ENCODE data around the gene THEM4. TPM values are rescaled to one million over a fixed set of nuclear protein-coding genes. Genes with fewer than 3 reads are reported as not detected.

Gene THEM4
- 8.0 to 10.9 TPM (median 8.8 TPM) in 3 replicates for total RNA-seq (2021)
- Bru-seq, nascent RNA: percentile 71 among the genes with signal in this experiment
- long read RNA-seq, experiment 1, transcript THEM4-202 (7 exons, 1,832 nt): minor isoform, 11 of 40 reads
- long read RNA-seq, experiment 1, transcript THEM4-201 (6 exons, 2,377 nt): major isoform, 14 of 40 reads
- long read RNA-seq, experiment 1, partial matches to known transcripts: 4 of 40 reads
- long read RNA-seq, experiment 1, other reads (novel, unspliced or antisense): 7 of 40 reads
- long read RNA-seq, experiment 2, transcript THEM4-205 (2 exons, 643 nt): major isoform, 5 of 11 reads
- long read RNA-seq, experiment 2, partial matches to known transcripts: 0 of 11 reads
- long read RNA-seq, experiment 2, other reads (novel, unspliced or antisense): 2 of 11 reads
- long read RNA-seq, experiment 3, partial matches to known transcripts: 1 of 3 reads
- long read RNA-seq, experiment 3, other reads (novel, unspliced or antisense): 2 of 3 reads

DNA sequence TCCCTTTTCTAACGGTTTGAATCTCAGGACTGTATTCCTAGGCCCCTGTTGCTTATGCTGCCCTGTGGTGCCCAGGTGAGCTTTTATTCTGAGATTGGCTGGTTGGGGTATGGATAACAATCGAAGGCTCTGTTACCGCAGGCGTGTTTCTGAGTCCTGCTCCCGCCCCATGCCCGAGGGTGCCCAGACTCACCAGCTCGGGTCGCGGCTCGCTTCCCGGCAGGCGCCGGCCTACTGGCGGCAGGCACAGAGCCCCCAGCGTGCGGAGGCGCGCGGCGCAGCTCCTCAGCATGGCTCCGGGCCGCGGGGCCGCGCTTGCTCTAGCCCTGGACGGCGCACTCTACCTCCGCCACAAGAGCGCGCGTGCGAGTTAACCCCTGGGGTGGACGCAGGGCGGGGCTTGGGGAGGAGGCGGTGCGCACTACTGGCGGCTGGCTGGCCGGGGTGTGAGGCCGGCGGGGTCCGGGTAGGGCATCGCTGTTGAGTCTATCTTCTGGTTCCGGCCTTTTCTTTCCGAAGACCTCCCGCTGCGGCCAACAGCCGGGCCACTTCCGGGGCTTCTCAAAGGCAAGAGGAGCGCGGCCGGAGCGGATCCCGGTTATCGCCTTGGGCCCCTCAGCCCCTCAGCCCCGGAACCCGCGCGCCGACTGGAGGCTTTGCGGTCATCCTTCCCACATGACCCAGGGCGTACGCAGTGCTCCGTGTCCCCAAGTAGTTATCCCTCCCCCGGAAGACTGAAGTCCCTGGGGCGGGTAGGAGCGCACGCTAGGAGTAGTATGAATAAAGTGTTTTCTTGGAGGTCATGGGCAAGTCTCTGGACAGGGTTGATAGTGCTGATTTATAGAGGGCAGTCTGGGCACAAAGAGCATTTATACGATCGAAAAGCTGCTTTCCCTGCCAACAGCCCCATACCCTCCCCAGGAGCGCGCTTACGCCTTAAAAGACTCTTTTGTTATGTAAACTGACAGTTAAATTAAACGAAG lies at the start of gene THEM4:
Gene THEM4 (minus strand): TSS at position 345 of the 983 bp plus-strand sequence. CDS start 53 bp downstream, at position 292.
- H3K4me1 Mint-ChIP-seq: peaks cover 12% of the 10 kb centered on the region
- H3K4me3 Mint-ChIP-seq: peak within 1 kb of the TSS; percentile 94
- H3K27me3 Mint-ChIP-seq (ENCODE audit: low read depth): peaks cover 7% of the 10 kb centered on the region
- H3K9me3 Mint-ChIP-seq: peaks cover 42% of the 10 kb centered on the region
- DNase-seq (ENCODE audit: low spot score) (peak; percentile 99), ATAC-seq (peak; percentile 97)
- H3K27ac Mint-ChIP-seq: peak within 1 kb of the TSS; percentile 100
- ChIA-PET CTCF (interaction anchor here (0.5 to 3.3 kb wide), 19 partner anchors 10 to 276 kb away, joined by 3 to 26 read pairs (median 4); partner anchors contain the start of genes C2CD4D, S100A10 and S100A11), POLR2A (interaction anchor here (1.4 kb wide), 1 partner anchor 83 kb away, joined by 5 read pairs; no protein-coding TSS in a partner anchor)
- H3K36me3 Mint-ChIP-seq: peaks cover 41% of the 10 kb centered on the region
- TF ChIP-seq ZBTB43 (CRISPR knock-in tag; IDR thresholded peaks at IDR 0.05): 0 out of 2 replicates have a peak, but pooled peaks have one; percentile 25
- TF ChIP-seq, protein P1, sequence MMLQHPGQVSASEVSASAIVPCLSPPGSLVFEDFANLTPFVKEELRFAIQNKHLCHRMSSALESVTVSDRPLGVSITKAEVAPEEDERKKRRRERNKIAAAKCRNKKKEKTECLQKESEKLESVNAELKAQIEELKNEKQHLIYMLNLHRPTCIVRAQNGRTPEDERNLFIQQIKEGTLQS (CRISPR knock-in tag; conservative IDR thresholded peaks at IDR 0.05): no peak
- TF ChIP-seq, protein P2, sequence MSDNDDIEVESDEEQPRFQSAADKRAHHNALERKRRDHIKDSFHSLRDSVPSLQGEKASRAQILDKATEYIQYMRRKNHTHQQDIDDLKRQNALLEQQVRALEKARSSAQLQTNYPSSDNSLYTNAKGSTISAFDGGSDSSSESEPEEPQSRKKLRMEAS (CRISPR knock-in tag; IDR thresholded peaks at IDR 0.05): peak; percentile 79
- TF ChIP-seq JUN (CRISPR knock-in tag; IDR thresholded peaks at IDR 0.05): no peak
- TF ChIP-seq TCF7 (CRISPR knock-in tag; IDR thresholded peaks at IDR 0.05; ENCODE audit: low read depth): no peak
- peak; percentile 68 for TF ChIP-seq GABPB1 (CRISPR knock-in tag; IDR thresholded peaks at IDR 0.05)
- TF ChIP-seq ZNF232 (CRISPR knock-in tag; IDR thresholded peaks at IDR 0.05): peak; percentile 83; the same call in 1 of the 2 replicates
- no peak for TF ChIP-seq NR3C1 (CRISPR knock-in tag; conservative IDR thresholded peaks at IDR 0.05; ENCODE audit: low read depth)
- TF ChIP-seq, protein P3, sequence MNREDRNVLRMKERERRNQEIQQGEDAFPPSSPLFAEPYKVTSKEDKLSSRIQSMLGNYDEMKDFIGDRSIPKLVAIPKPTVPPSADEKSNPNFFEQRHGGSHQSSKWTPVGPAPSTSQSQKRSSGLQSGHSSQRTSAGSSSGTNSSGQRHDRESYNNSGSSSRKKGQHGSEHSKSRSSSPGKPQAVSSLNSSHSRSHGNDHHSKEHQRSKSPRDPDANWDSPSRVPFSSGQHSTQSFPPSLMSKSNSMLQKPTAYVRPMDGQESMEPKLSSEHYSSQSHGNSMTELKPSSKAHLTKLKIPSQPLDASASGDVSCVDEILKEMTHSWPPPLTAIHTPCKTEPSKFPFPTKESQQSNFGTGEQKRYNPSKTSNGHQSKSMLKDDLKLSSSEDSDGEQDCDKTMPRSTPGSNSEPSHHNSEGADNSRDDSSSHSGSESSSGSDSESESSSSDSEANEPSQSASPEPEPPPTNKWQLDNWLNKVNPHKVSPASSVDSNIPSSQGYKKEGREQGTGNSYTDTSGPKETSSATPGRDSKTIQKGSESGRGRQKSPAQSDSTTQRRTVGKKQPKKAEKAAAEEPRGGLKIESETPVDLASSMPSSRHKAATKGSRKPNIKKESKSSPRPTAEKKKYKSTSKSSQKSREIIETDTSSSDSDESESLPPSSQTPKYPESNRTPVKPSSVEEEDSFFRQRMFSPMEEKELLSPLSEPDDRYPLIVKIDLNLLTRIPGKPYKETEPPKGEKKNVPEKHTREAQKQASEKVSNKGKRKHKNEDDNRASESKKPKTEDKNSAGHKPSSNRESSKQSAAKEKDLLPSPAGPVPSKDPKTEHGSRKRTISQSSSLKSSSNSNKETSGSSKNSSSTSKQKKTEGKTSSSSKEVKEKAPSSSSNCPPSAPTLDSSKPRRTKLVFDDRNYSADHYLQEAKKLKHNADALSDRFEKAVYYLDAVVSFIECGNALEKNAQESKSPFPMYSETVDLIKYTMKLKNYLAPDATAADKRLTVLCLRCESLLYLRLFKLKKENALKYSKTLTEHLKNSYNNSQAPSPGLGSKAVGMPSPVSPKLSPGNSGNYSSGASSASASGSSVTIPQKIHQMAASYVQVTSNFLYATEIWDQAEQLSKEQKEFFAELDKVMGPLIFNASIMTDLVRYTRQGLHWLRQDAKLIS (CRISPR knock-in tag; IDR thresholded peaks at IDR 0.05; ENCODE audit: borderline replicate concordance): no peak
- TF ChIP-seq, protein P4, sequence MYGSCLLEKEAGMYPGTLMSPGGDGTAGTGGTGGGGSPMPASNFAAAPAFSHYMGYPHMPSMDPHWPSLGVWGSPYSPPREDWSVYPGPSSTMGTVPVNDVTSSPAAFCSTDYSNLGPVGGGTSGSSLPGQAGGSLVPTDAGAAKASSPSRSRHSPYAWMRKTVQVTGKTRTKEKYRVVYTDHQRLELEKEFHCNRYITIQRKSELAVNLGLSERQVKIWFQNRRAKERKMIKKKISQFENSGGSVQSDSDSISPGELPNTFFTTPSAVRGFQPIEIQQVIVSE (CRISPR knock-in tag; IDR thresholded peaks at IDR 0.05; ENCODE audit: borderline replicate concordance): no peak
- TF ChIP-seq RORB (CRISPR knock-in tag; IDR thresholded peaks at IDR 0.05): no peak
- peak; percentile 30 for TF ChIP-seq FOXK1 (CRISPR knock-in tag; IDR thresholded peaks at IDR 0.05)
- TF ChIP-seq E2F5 (CRISPR knock-in tag; IDR thresholded peaks at IDR 0.05): peak; percentile 78; the same call in 1 of the 2 replicates
- no peak for TF ChIP-seq CREB1 (CRISPR knock-in tag; IDR thresholded peaks at IDR 0.05)
- TF ChIP-seq FOXP1 (CRISPR knock-in tag; IDR thresholded peaks at IDR 0.05; ENCODE audit: borderline replicate concordance): peak; percentile 66; the same call in 1 of the 2 replicates
- peak; percentile 71; the same call in 1 of the 2 replicates for TF ChIP-seq SP1 (CRISPR knock-in tag; conservative IDR thresholded peaks at IDR 0.05)
- TF ChIP-seq ELF4 (CRISPR knock-in tag; IDR thresholded peaks at IDR 0.05; ENCODE audit: low read depth): 0 out of 2 replicates have a peak, but pooled peaks have one; percentile 46
- no peak for TF ChIP-seq ZNF138 (CRISPR knock-in tag; conservative IDR thresholded peaks at IDR 0.05)
- TF ChIP-seq, protein P5, sequence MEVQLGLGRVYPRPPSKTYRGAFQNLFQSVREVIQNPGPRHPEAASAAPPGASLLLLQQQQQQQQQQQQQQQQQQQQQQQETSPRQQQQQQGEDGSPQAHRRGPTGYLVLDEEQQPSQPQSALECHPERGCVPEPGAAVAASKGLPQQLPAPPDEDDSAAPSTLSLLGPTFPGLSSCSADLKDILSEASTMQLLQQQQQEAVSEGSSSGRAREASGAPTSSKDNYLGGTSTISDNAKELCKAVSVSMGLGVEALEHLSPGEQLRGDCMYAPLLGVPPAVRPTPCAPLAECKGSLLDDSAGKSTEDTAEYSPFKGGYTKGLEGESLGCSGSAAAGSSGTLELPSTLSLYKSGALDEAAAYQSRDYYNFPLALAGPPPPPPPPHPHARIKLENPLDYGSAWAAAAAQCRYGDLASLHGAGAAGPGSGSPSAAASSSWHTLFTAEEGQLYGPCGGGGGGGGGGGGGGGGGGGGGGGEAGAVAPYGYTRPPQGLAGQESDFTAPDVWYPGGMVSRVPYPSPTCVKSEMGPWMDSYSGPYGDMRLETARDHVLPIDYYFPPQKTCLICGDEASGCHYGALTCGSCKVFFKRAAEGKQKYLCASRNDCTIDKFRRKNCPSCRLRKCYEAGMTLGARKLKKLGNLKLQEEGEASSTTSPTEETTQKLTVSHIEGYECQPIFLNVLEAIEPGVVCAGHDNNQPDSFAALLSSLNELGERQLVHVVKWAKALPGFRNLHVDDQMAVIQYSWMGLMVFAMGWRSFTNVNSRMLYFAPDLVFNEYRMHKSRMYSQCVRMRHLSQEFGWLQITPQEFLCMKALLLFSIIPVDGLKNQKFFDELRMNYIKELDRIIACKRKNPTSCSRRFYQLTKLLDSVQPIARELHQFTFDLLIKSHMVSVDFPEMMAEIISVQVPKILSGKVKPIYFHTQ (CRISPR knock-in tag; IDR thresholded peaks at IDR 0.05): no peak
- TF ChIP-seq E2F1 (CRISPR knock-in tag; IDR thresholded peaks at IDR 0.05): 0 out of 2 replicates have a peak, but pooled peaks have one; percentile 32
- TF ChIP-seq, protein P6, sequence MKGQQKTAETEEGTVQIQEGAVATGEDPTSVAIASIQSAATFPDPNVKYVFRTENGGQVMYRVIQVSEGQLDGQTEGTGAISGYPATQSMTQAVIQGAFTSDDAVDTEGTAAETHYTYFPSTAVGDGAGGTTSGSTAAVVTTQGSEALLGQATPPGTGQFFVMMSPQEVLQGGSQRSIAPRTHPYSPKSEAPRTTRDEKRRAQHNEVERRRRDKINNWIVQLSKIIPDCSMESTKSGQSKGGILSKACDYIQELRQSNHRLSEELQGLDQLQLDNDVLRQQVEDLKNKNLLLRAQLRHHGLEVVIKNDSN (CRISPR knock-in tag; IDR thresholded peaks at IDR 0.05): peak; percentile 72; the same call in 1 of the 2 replicates

Measured in WTC11 (cell line).